Occipital lobe (tissue), 2 donors: Measurements from ENCODE around the gene LHX4. TPM values are rescaled to one million over a fixed set of nuclear protein-coding genes. Genes with fewer than 3 reads are reported as not detected.

ENCODE experiments used
- DNase-seq: peaks from one replicate; lab custom pipeline; 2025; lab: John Stamatoyannopoulos, UW
- total RNA-seq: library from RNA; depleted of rRNA; stranded (reverse); fragments of >200 nt; gene quantifications from one replicate; pipeline ENCODE4 v1.2.3, GENCODE V29; 2014

Gene LHX4
- total RNA-seq, 1 donor from 2014 or later = 0.31 TPM

- DNase-seq = no peak
Observed at GRCh38 chr1:180257486-180257885, 27.4 kb downstream of the LHX4 start.

GRCh38 chr1:180258290-180258689 is 28.2 kb downstream of the LHX4 start:
- DNase-seq = no peak

GRCh38 chr1:180258935-180259334 is 28.9 kb downstream of the LHX4 start:
- no peak for DNase-seq

- no peak for DNase-seq
Observed at GRCh38 chr1:180259431-180260338, 29.6 kb downstream of the LHX4 start.

- no peak for DNase-seq
Observed at GRCh38 chr1:180260541-180260940, 30.5 kb downstream of the LHX4 start.

GRCh38 chr1:180261030-180261429 is 31.0 kb downstream of the LHX4 start:
- DNase-seq = no peak

- DNase-seq = no peak
Observed at GRCh38 chr1:180261524-180262155, 31.6 kb downstream of the LHX4 start.

GRCh38 chr1:180262628-180263488 is 32.8 kb downstream of the LHX4 start:
- no peak for DNase-seq

- no peak for DNase-seq
Observed at GRCh38 chr1:180264595-180264994, 34.5 kb downstream of the LHX4 start.

- no peak for DNase-seq
Observed at GRCh38 chr1:180265201-180265600, 35.1 kb downstream of the LHX4 start.

- DNase-seq = no peak
Observed at GRCh38 chr1:180265871-180266270, 35.8 kb downstream of the LHX4 start.

GRCh38 chr1:180266275-180267210 is 36.5 kb downstream of the LHX4 start:
- DNase-seq = no peak

GRCh38 chr1:180267211-180267561 is 37.1 kb downstream of the LHX4 start:
- DNase-seq = no peak

GRCh38 chr1:180267761-180268555 is 37.9 kb downstream of the LHX4 start:
- DNase-seq = no peak

GRCh38 chr1:180268556-180269075 is 38.6 kb downstream of the LHX4 start:
- DNase-seq = no peak

GRCh38 chr1:180269645-180270529 is 39.8 kb downstream of the LHX4 start:
- no peak for DNase-seq

GRCh38 chr1:180270530-180271271 is 40.6 kb downstream of the LHX4 start:
- DNase-seq = no peak
